Tibial nerve (tissue), 4 donors: Measurements from ENCODE around the gene MEDAG.

Experiments
- CTCF ChIP-seq, 5 experiments: fragments of 200-600 bp in 3 of 5; fragments of 450-650 bp in 2 of 5; sonication (generic) in 3 of 5; IDR thresholded peaks; one replicate each; pipeline ENCODE4 v1.5.1; 2016 to 2019; ENCODE audit warnings: antibody characterized with exemption in 5 of 5, mild to moderate bottlenecking in 3 of 5, moderate library complexity in 2 of 5
- EP300 ChIP-seq, 2 donors: sonication (generic); formaldehyde crosslinking; IDR thresholded peaks; one replicate each; pipeline ENCODE4 v1.6.1; 2017; ENCODE audit warnings: antibody characterized with exemption in 2 of 2, mild to moderate bottlenecking in 1 of 2
- POLR2A ChIP-seq, 2 donors: fragments of 450-650 bp; IDR thresholded peaks; one replicate each; pipeline ENCODE4 v1.6.1; 2017; ENCODE audit warnings: antibody characterized with exemption in 2 of 2, mild to moderate bottlenecking in 2 of 2, moderate library complexity in 2 of 2

DNA sequence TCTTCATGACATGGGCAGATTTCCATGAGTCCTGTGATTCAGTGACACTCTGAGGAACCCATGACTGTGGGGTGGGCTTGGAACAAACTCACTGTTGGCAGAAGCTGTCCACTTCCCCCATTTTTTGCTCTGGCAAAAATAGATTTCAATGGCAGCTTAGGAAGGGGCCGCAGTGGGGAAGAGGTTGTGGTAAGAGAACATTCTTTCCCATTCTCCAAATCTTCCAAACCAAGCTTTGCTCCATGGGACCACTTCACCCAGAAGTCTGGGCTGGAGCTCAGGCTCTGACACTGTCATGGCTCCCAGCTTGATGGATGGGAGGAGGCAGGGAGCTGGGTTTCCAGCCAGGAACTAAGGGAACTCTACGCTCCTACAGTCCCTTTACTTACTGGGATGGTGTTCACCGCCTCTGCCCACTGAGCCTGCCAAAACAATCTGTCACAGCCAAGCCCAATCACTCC, 24.9 kb upstream of the MEDAG start:
- TF ChIP-seq EP300 (IDR thresholded peaks at IDR 0.05) = no peak
- TF ChIP-seq CTCF (IDR thresholded peaks at IDR 0.05) = no peak
- TF ChIP-seq POLR2A (IDR thresholded peaks at IDR 0.05) = no peak
